ENCODE measurements around the gene POTEH. TPM values are rescaled to one million over a fixed set of nuclear protein-coding genes. Genes with fewer than 3 reads are reported as not detected.
"Not testable (repeated sequence)": the region's sequence is repeated elsewhere in the genome, so short reads cannot be mapped to it uniquely, and the experiment has no call there.

POTEH gene
- total RNA-seq, 3 donors from 2014 or later = not detected

GRCh38 chr22:15760388-15761150, 70.7 kb downstream of the POTEH start:
- not testable (repeated sequence) for H3K9me3 Mint-ChIP-seq; H3K4me3 Mint-ChIP-seq; H3K27me3 Mint-ChIP-seq (ENCODE audit: low read depth); DNase-seq; H3K4me1 Mint-ChIP-seq (ENCODE audit: low read depth); H3K36me3 Mint-ChIP-seq (ENCODE audit: insufficient read depth)
- ATAC-seq = peak in 1 of 2 donors; percentile 30

- DNase-seq; H3K4me1 Mint-ChIP-seq (ENCODE audit: low read depth); H3K9me3 Mint-ChIP-seq; H3K36me3 Mint-ChIP-seq (ENCODE audit: insufficient read depth); H3K4me3 Mint-ChIP-seq; H3K27me3 Mint-ChIP-seq (ENCODE audit: low read depth); ATAC-seq: not testable (repeated sequence)
These were observed 71.4 kb downstream of the POTEH start for GRCh38 chr22:15761151-15761777.

- not testable (repeated sequence) for ATAC-seq; H3K4me3 Mint-ChIP-seq; H3K27me3 Mint-ChIP-seq (ENCODE audit: low read depth); DNase-seq; H3K4me1 Mint-ChIP-seq (ENCODE audit: low read depth); H3K9me3 Mint-ChIP-seq; H3K36me3 Mint-ChIP-seq (ENCODE audit: insufficient read depth)
These were observed 73.7 kb downstream of the POTEH start for GRCh38 chr22:15763559-15763958.

Other genes with a start within 250 kb of the POTEH start
- gene OR11H1, start 161.8 kb upstream of the POTEH start, total RNA-seq = not detected